GM03348 (cell line): Measurements from ENCODE around the gene JPT1.
A peak's percentile ranks its signal among the peaks of the same experiment; 100 is the strongest.
"Not testable (repeated sequence)": the region's sequence is repeated elsewhere in the genome, so short reads cannot be mapped to it uniquely, and the experiment has no call there.

Source experiments
- DNase-seq: peaks from one replicate; pipeline ENCODE4 v3.0.0; 2012; ENCODE audit warnings: low spot score

Gene JPT1

GRCh38 chr17:75130059-75130631, 24.2 kb downstream of the JPT1 start:
- DNase-seq = no peak

- no peak for DNase-seq
Observed at GRCh38 chr17:75129576-75129975, 24.7 kb downstream of the JPT1 start.

- no peak for DNase-seq
Observed at GRCh38 chr17:75128694-75129505, 25.4 kb downstream of the JPT1 start.

GRCh38 chr17:75127936-75128335, 26.4 kb downstream of the JPT1 start:
- not testable (repeated sequence) for DNase-seq

DNA sequence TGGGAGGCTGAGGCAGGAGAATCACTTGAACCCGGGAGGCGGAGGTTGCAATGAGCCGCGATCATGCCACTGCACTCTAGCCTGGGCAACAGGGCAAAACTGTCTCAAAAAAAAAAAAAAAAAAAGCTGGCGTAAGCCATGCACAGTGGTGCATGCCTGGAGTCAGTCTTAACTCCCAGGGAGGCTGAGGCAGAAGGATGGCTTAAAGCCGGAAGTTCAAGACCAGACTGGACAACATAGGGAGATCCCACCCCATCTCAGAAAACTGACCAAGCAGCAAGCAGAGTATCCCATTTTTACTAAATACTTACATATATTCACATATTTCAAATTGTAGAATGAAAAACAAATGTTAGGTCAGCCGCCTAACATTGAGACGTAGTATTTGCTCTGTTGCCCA, 27.4 kb downstream of the JPT1 start:
- no peak for DNase-seq

- no peak for DNase-seq
Observed at GRCh38 chr17:75125984-75126383, 28.3 kb downstream of the JPT1 start.

GRCh38 chr17:75124819-75125162, 29.5 kb downstream of the JPT1 start:
- DNase-seq = no peak

GRCh38 chr17:75124041-75124818, 30.1 kb downstream of the JPT1 start:
- DNase-seq = no peak

GRCh38 chr17:75118307-75118706, 36.0 kb downstream of the JPT1 start:
- DNase-seq = no peak

DNA sequence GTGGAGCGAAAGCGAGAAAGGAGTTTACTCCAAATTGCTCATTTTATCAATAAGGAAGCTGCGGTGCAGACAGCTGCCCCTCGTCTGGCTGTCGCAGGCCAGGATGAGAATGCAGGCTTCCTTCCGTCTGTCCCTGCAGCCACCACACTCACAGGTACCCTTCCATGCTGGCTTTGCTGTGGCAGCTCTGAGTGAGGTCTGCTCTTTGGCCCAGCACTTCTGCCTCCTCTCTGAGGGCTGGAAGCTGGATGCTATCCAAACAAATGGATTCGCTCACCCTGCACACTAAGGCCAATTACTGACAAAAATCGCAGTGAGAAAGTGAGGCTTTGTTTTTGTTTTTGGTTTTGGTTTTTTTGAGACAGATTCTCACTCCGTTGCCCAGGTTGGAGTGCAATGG, 37.6 kb downstream of the JPT1 start:
- no peak for DNase-seq

DNA sequence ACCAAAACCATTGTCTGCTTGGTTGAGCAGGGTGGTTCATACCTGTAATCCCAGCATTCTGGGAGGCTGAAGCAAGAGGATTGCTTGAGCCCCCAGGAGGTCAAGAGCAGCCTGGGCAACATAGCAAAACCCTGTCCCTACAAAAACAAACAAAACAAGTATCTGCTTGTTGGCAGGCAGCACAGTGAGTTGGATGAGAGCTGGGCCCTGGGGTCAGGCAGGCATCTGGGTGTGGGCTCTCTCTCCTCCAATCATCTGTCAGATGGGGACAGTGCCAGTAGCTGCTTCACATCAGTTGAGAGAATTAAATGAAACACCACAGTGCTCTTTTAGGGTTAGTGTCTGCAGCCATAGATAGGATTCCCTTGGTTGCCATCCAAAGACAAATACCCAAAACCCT, 38.8 kb downstream of the JPT1 start:
- DNase-seq = no peak

DNA sequence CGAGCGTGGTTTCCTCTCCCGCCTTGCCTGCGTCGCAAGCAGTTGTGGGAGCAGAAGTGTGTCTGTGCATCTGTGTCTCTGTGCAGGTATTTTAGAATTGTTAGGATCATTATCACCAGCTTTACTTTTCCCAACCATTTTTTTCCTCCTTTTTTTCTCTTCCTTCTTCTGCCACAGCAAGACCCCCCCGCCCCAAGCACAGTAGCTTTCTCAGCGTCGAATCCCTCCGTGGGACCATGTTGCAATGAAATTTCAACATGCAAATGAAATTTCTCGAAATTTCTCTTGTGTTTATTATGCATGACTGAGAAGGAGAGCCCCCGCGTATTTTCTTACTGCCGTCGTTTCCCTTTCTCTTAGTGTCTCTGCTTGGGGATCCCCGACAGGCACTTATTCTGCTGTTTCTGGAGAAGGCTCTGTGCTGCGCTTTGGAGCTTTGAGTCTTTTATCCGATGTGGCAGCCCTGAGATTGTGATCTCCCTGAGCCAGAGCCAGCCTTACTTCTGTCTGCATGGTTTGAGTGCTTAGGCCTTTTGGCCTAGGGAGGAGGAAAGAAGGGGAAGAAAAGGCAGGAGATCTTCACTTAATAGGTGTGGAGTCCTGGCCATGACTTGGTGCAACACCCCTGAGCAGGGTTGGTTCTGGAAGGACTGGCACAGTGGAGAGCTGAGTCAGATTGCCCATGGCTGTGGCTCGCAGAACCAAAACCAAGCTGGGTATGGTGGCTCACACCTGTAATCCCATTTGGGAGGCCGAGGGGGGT, 39.6 kb downstream of the JPT1 start:
- DNase-seq = no peak

DNA sequence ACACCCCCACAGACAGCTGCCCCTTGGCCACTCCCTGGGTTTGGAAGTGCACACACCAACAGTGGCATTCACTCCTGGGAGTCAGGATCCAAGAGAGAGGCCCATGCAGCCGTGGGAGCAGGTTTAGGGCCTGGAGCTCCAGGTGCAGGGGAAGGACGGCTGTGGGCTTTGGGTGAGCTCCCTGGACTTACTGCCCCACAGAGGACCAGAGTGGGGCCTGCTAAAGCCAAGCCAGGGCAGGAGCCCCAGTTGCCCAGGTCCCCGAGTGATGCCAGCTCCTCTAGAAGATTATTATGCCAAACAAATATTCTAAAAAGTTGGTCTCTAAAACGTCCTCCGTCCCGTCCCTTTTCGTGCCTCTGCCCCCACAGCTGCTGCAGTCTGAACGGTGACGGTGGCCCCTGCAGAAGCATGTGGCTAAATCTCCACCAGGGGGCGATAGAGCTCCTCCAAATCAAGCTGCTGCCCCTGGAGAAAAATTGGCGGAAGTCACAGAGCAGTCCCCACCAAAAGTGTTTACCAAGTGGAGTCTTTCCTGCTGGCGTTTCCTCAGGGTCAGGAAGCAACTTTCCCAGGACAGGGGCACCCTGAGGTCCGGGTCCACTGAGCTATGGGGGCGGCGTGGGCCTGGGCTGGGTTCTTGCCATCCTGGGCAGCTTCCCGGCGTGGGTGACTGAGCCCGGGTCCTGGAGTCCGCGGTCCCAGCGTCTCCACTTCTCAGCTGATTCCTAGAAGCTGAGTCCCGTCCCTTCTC, 40.3 kb downstream of the JPT1 start:
- peak; percentile 90 for DNase-seq

- no peak for DNase-seq
Observed at GRCh38 chr17:75111777-75112335, 42.5 kb downstream of the JPT1 start.

- peak; percentile 36 for DNase-seq
Observed at GRCh38 chr17:75110234-75110937, 43.9 kb downstream of the JPT1 start.

DNA sequence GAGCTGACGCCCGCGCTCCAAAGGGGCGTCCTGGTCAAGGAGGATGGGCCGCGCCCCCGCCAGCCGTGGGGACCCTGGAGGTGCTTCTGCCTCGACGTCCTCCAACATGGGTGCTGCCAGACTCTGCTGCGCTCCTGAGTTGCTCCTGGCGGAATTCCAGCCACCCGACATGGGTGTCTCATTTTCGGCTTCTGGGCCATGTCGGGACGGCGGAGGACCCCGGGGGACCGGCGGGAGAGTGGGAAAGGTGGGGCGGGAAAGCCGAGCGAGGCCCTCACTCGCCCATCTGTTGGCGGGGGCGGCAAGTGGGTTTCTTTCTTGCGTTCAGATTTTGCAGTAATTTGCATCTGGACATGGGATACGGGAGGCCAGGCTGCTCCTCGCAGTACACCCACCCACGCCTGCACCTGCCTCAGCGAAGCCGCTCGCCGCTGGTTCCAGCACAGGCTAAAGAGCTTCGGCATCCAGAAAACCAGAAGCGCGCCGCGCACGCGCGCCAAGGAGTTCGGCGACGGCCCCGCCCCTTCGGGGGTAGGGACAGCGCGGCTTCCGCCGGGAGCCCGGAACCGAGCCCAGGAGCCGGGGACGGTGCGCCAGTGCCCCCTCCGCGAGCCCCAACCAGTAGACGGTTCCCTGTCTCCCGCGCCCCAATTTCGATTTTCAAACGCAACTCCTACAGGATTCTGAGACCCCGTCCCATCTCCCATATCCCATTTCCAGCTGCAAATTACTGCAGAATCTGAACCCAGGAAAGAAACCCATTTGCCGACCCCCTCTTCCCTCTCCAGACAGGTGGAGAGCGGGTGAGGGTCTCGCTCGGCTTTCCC, 44.7 kb downstream of the JPT1 start, which contains the start of gene ARMC7:
TSS of gene ARMC7 (plus strand) at position 563 of the 827 bp plus-strand sequence. CDS start 320 bp downstream, outside the sequence.
- DNase-seq = peak; percentile 98

DNA sequence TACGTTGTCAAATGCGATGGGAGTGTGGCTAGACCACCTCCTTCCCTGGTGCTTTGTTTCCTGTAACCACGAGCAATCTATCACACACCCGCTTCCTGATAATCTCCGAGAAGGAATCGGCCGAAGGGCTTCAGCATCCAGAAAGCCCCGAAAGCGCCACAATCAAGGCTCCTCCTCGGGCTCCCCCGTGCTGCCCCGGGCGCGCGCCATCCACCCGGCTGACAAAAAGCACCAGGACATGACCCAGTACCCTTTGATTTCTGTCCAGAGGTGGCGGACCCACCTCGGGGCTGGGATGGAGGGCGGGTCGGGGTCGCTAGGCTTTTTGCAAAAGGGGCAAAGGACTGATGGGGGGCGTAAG, 45.3 kb downstream of the JPT1 start:
- DNase-seq = no peak

DNA sequence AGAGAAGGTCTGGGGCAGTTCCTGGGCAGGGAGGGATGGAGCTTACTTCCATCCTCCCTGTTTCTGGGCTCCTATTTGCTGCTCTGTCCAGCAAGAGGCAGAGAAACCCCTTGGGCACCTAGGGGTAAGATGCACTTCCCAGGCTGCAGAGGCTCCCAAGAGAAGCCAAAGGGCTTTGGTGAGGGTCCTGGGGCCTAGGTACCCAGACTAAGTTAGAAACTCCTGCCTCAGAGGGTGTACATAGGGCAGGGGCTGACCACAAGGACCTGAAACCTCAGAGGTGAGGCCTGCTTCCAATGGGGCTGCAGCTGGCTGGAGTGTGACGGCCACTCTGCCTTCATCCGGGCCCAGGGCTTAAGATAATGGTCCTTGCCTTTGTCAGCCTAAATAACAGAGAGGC, 46.1 kb downstream of the JPT1 start:
- no peak for DNase-seq
